HG03457 (cell line): ENCODE measurements around the gene SS18L1.

Experiments used
- ATAC-seq: cut with Tn5 transposase; IDR thresholded peaks from one replicate; pipeline ENCODE4 v1.9.1; 2021; ENCODE audit warnings: moderate number of reproducible peaks; ENCODE audit not compliant: unreplicated experiment

SS18L1 gene

DNA sequence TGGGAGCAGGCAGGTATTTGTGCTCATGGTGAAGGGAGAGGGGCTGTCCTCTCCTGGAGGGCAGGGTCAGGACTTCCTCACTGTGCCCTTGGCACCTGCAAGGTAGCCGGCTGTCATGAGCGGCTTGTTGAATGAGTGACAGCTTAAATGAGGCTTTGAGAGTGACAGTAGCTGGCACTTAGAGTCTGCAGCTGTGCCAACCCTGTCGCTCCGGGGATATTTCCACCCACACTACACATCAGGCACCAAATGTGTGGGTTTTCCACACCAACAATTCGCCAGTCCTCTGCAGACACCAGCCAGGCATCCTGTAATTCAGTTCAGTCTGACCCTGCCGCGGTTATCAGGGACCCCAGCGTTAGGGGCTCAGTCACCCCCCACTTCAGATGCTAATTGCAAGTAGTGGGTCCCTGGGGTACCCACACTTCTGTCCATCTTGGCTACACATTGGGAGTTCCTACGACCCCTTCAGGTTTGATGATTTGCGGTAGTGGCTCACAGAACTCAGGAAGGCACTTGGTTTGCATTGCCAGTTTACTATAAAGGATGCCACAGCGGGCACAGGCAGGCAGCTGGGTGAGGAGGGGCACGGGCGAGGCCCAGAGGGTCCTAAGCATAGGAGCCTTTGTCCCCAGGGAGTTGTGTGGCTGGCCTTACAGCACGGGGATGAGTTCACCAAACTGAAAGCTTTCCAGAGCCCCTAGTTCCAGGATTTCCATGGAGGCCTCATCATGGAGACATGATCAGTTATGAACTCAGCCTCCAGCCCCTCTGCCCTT lies 48.4 kb downstream of the SS18L1 start:
- no peak for ATAC-seq

DNA sequence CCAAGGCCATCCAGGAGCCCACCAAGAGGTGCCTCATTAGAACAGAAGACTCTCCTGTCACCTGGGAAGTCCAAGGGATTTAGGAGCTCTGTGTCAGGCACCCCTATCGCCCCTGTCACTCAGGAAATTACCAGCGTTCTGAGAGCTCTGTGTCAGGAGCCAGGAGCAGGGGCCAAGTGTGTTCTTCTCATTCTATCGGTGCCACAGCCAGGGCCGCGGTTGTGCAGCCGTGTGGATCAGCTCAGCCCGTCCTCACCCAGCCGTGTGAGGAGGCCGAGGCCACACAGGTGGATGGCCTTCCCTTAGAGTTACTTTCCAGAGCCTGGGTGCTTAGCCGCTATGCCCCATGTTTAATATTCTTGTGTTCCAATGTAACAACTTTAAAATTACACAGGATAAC lies 49.1 kb downstream of the SS18L1 start:
- no peak for ATAC-seq

DNA sequence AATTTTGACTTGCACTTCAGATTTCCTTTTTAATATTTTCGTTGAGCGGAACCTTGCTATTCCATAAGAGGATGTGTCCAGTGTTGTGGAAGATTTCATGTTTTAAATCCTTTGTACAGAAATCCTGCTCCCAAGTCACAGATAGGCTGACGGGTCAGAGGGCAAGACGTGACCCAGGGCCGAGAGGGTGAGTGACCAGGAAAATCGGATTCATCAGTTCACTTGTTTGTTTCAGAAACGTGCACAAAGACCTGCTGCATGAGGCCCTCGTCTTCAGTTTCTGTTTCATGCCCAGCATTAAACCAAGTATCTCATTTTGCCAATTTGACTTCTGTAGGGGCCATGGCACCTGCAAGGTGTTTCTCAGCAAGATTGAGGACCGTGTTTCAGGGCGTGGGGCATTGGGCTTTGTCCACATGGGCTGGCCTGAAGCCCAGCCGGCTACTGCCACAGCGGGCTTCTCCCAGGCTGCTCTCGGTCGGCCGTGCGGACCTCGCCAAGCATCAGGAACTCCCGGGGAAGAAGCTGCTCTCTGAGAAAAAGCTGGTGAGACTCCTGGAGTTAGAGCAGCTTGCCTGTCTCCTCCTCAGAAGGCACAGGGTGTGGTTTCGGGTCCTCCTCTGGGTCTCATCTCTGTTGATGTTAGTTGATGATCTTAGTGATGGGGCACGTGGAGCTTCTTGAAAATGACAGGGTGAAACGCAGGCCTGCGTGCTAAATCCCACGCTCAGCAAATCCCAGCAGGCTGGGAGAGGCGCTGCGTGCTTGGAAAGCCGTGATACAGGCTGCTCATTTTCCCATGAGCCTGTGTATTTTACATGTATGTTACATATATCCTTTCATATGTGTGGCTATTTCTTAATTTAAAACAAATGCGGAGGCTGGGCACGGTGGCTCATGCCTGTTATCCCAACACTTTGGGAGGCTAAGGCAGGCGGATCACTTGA lies 49.8 kb downstream of the SS18L1 start:
- no peak for ATAC-seq

DNA sequence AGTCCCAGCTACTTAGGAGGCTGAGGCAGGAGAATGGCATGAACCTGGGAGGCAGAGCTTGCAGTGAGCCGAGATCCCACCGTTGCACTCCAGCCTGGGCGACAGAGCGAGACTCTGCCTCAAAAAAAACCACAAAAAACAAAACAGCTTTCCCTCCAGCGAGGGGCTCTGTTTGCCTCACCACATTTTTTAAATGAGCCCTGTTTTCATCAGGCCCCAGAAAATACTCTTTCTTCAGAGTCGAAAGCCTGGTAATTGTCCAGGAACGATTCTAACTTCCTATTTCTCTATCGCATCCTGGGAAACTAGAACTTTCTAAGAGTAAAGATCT lies 51.5 kb downstream of the SS18L1 start:
- no peak for ATAC-seq

DNA sequence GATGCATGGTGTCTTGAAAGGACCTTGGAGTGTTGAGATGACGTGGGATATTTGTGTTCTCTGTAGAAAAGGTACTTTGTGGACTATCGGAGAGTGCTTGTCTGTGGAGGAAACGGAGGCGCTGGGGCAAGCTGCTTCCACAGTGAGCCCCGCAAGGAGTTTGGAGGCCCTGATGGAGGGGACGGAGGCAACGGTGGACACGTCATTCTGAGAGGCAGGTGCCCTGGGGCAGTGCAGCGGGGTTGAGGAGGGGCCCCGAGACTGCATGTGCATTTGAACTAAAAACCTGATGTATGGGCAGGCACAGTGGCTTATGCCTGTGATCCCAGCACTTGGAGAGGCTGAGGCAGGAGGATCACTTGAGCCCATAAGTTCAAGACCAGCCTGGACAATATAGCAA lies 52.2 kb downstream of the SS18L1 start:
- no peak for ATAC-seq

DNA sequence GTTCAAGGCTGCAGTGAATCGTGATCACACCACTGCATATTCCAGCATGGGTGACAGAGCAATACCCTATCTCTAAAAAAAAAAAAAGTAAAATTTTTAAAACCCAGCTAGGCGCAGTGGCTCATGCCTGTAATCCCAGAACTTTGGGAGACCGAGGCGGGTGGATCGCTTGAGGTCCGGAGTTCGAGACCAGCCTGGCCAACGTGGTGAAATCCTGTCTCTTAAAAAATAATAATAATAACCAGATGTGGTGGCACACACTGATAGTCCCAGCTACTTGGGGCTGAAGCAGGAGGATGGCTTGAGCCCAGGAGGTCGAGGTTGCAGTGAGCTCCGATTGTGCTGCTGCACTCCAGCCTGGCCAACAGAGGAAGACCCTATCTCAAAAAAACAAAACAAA lies 52.7 kb downstream of the SS18L1 start:
- ATAC-seq = no peak

DNA sequence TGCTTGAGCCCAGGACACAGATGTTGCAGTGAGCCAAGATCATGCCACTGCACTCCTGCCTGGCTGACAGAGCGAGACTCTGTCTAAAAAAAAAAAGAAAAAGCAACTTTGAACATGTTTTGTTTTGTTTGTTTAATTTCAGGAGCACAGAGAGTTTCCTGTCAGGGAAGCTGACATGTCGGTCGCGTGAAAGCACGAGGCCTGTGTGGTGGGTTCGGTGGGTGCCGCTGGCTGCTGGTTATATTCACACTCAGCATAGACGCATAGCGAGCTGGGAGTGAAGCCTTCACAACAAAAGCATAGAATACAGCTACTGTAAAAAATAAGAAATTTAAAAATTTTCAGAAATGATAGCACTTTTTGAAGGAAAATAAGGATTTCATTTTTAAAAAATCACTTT lies 53.7 kb downstream of the SS18L1 start:
- no peak for ATAC-seq

DNA sequence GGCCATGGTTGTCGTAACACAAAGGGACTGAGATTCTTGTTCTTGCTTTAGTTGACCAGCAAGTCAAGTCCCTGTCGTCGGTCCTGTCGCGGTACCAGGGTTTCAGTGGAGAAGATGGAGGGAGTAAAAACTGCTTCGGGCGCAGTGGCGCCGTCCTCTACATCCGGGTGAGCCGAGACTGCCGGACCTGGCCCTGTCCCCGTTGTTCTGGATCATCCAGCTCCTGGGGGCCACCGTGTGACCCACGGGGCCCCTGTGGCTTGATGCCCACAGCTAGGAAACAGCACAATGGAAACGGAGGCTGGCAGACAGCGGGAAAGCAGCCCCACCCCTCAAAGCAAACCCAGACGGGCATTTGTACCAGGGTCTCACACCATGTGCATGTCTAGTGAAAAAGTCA lies 54.2 kb downstream of the SS18L1 start:
- no peak for ATAC-seq

DNA sequence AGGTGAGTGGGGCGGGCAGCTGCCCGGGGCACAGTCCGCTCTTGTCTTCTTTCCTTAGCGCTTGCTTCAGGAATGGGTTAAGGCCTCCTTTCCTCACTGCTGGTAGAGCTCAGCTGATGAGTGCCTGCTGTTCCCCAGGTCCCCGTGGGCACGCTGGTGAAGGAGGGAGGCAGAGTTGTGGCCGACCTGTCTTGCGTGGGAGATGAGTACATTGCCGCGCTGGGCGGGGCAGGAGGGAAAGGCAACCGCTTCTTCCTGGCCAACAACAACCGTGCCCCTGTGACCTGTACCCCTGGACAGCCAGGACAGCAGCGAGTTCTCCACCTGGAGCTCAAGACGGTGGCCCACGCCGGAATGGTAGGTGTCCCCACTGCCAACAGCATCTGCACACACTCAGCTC lies 54.9 kb downstream of the SS18L1 start:
- ATAC-seq = no peak

DNA sequence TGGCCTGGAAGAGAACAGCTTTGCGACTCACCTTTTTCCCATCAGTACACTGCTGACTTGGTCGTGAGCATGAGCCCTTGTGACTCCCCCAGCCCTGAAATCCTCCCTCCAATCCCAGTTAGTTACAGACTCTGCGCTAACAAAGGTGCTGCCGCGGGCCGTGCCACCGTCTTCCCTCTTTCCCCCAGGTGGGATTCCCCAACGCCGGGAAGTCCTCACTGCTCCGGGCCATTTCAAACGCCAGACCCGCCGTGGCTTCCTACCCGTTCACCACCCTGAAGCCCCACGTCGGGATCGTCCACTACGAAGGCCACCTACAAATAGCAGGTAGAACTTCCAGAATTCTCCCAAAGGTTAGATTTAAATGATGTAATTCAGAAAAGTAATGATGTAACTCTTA lies 55.4 kb downstream of the SS18L1 start:
- ATAC-seq = no peak

DNA sequence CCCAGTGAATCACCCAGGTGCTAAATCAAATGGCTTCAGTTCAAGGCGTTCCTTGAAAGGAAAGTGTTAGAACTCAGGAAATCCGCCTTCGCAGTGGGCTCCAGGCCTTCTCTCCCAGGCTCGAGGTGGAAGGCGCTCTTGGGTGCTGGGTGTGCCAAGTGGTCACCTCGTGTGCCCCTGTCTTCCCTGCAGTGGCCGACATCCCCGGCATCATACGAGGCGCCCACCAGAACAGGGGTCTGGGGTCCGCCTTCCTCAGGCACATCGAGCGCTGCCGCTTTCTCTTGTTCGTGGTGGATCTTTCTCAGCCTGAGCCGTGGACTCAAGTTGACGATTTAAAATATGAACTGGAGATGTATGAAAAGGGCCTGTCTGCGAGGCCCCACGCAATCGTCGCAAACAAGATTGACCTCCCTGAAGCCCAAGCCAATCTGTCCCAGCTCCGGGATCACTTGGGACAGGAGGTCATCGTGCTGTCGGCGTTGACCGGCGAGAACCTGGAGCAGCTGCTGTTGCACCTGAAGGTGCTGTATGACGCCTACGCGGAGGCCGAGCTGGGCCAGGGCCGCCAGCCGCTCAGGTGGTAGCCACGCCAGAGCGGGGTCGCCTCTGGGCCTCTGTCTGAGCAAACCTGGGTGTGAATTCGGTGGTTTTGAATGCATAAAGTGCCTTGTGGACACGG lies 57.1 kb downstream of the SS18L1 start:
- ATAC-seq = no peak

DNA sequence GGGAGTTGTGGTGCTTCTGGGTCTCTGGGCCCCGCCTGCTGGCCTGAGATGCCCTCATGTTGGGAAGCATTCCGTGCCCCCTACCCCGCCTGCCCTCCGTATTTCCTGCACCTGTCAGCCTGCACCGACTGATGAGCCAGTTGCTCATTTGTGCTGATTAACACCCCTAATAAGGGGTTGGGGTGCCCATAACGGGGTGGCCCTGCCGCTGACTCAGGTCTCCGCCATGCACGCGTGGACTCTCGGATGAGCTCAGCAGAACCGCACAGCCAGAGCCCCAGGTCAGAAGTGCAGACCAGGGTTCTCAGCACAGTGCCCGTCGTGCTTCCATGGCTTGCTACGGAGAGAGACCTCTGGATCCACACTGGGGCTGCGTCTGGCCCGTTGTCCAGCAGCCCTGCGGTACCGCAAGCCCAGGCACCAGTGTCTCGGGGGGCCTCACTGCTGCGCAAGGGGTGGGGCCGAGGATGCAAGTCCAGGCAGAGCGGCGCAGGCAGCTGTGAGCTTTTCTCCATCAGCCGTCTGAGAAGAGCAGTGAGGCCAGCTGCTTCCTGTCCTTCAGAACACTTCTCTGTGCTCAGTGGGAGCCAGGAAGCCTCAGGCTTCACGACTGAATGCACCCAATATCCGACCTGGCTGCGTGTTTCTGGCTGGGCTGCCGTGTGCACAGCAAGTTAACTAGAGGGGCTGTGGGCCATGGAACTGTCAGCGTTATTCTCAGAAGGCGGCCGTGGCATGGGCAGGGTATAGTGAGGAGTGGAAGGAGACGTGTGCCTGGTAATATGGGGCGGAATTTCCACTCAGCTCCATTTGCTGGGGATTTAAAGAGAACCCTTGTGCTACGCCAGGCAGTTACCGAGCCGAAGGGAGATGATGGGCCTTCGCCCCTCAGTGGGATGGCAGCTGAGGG lies 57.9 kb downstream of the SS18L1 start:
- ATAC-seq = no peak

DNA sequence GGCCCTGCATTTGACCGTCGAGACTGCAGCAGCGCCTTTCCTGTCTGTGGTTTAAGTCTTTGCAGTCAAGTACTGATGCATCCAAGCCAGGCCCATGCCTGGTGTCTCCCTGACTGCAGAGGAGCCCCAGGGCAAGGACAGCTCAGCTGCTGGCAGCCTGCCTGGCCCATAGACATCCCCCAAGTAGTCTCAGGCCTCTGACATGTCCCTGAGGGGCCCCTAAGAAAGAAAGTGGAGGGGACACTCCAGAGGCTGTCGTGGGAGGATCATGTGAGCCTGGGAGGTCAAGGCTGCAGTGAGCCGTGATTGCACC lies 58.5 kb downstream of the SS18L1 start:
- no peak for ATAC-seq

DNA sequence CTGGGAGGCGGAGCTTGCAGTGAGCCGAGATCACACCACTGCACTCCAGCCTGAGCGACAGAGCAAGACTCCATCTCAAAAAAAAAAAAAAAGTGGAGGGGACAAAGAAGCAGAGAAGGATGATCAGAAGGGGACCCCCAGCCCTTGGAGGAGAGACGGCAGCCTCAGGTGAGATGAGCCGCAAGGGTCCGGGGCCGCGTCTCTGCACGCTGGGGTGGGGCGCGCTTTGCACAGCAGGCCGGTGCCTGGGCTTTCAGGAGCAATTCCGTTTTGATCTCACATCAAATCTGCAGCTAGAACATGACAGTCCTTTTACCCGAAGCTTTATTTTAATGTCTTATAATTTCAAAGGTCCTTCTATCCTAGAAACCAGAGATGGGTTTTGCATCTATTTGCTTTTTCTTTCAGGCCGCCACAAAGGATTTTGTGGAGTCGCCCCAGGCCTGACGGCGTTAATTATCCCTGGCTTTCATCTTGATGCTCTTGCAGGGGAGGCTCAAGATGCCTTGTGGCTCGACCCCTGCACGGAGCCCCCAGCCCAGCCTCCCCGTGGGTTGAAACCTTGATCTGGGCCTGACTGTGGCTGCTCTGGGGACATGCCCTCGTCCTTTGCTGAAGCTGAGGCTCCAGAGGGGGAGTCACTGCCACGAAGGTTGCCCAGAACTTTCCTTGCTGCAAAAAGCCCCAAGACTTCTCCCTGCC lies 59.3 kb downstream of the SS18L1 start:
- ATAC-seq = no peak

DNA sequence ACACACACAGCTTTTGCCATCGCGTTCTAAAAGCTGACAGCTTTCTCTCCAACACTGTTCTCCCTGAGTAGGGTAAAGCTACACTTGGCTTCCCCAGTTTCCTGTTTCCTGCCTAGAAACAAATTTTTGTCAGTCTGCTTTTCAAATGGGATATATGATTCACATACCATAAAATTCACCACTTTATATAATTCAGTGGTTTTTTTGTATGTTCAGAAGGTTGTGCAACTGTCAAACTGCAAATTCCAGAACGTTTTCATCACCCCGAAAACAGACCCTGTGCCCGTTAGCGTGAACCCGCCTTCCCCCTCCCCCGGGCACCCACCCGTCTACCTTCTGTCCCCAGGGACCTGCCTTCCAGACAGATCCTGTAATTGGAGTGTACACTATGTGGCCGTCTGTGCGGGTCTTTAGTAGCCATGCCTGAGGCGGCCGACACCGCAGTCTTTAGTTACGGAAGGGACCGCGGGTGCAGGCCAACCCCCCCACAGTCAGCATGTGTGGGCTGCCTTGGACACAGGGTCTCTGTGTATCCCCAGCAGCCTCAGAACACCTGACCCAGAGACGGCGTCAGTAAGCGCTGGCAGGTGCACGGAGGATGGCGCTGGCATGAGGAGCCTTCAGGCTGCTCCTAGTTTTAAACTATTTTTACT lies 59.9 kb downstream of the SS18L1 start:
- no peak for ATAC-seq

DNA sequence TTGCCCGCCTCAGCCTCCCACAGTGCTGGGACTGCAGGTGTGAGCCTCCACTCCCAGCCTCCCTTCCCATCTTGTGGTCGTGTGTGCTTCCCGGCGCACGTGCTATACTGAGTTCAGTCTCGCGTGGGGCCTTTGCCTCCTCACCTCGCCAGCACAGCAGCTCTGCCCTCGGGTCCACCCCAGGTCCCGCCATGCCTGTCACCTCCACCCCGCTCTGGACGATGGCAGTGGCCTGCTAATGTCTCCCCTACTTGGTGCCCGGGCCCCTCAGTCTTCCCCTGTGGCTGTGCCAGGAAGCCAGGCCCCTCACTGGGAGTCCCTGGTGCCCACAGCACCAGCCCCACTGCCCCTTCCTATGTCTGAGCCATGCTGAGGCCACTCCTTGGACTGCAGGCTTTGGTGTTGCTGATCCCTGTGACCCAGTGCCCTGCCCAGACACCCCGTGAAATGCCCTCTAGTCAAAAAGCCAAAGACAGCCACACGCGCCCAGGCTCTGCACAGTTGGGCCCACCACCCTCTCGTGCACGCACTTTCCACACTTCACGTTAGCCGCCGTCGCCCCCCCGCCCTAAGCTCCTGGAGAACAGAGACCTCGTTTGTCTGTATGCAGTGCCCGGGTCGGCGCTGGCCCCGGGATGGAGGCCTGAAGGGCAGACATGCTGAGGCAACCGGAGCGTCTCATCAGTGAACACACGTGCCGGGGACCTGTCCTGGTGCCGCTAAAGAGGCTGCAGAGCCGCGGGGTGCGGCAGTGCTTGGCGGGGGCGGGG lies 62.2 kb downstream of the SS18L1 start:
- no peak for ATAC-seq

DNA sequence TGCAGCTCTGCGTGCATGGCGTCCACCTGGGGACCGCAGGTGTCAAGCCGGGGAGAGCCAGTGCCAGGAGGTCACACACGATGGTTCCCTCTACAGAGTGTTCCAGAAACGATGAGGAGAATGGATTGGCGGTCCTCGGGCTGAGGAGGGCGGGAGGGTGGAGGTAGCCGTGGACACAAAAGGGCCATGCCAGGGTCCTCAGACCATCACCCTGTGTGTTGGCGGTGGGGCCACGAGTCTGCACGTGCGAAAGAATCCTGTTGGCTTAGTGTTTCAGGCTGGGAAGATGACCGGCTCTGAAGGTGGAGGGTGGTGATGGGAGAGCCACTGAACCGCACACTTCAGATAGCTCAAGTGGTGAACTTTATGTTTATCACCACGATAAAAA lies 62.8 kb downstream of the SS18L1 start:
- ATAC-seq = no peak

DNA sequence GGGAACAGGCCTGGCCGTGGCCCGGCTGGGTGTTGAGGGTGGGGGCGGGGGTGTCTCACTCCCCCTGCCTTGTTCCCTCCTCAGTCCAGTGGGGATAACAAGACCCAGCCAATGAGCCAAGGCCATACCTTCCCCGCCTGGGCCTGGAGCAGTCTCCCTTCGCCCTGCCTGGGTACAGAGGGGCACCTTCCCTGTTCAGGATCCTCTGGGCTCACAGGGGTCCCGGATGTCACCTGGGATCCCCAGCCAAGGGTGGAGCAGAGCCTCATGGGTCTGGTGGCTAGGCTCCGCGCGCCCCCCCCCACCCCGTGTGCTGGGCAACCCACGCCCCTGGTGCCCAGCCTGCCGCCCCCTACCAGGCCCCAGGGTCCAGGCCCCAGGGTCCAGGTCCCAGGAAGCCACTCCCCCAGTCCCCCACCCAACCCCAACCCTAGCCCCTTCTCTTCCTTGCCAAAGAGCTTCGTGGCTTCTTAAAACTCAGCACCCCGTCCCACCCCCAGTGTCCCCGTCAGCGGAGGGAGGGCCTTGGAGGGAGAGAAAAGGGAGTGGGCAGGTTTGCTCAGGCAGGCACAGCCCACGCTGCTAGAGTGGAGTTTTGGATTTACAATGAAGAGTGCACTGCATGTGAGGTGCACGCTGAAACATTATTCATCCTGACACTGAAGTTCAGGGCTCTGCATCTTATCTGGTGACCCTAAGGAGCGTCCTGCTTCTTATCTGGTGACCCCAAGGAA lies 64.7 kb downstream of the SS18L1 start:
- ATAC-seq = no peak
